HG03095 (cell line): ENCODE measurements around the gene PXDC1.

Experiments used
- ATAC-seq: cut with Tn5 transposase; IDR thresholded peaks from one replicate; pipeline ENCODE4 v1.9.1; 2021; ENCODE audit warnings: moderate library complexity; ENCODE audit not compliant: unreplicated experiment

PXDC1 gene

GRCh38 chr6:3751077-3751729 is at the start of gene PXDC1:
PXDC1 (minus strand) TSS chr6:3751713; CDS start chr6:3751531, 182 bp downstream.
- no peak for ATAC-seq

GRCh38 chr6:3800850-3801591 is 49.5 kb upstream of the PXDC1 start:
- ATAC-seq, result no peak

- ATAC-seq, result no peak
These were observed 48.2 kb upstream of the PXDC1 start for GRCh38 chr6:3799719-3800118.

GRCh38 chr6:3798055-3798919 is 46.8 kb upstream of the PXDC1 start:
- ATAC-seq, result no peak

- ATAC-seq, result no peak
These were observed 45.9 kb upstream of the PXDC1 start for GRCh38 chr6:3797231-3798054.

- ATAC-seq, result no peak
These were observed 45.2 kb upstream of the PXDC1 start for GRCh38 chr6:3796719-3797041.

- ATAC-seq, result no peak
These were observed 44.6 kb upstream of the PXDC1 start for GRCh38 chr6:3795836-3796718.

- ATAC-seq, result peak; percentile 73
These were observed 42.6 kb upstream of the PXDC1 start for GRCh38 chr6:3794092-3794491.

- ATAC-seq, result no peak
These were observed 42.0 kb upstream of the PXDC1 start for GRCh38 chr6:3793545-3793944.

GRCh38 chr6:3791526-3792203 is 40.2 kb upstream of the PXDC1 start:
- no peak for ATAC-seq

GRCh38 chr6:3789896-3790558 is 38.5 kb upstream of the PXDC1 start:
- no peak for ATAC-seq

- no peak for ATAC-seq
These were observed 37.7 kb upstream of the PXDC1 start for GRCh38 chr6:3789018-3789895.

GRCh38 chr6:3788408-3789017 is 37.0 kb upstream of the PXDC1 start:
- no peak for ATAC-seq

- ATAC-seq, result no peak
These were observed 34.6 kb upstream of the PXDC1 start for GRCh38 chr6:3786141-3786540.

- ATAC-seq, result no peak
These were observed 34.2 kb upstream of the PXDC1 start for GRCh38 chr6:3785745-3786098.

- no peak for ATAC-seq
These were observed 33.6 kb upstream of the PXDC1 start for GRCh38 chr6:3784885-3785744.

GRCh38 chr6:3784423-3784822 is 32.9 kb upstream of the PXDC1 start:
- no peak for ATAC-seq
